K562 (cell line): ENCODE data around the gene GJC2. TPM values are rescaled to one million over a fixed set of nuclear protein-coding genes. Genes with fewer than 3 reads are reported as not detected.
A peak's percentile ranks its signal among the peaks of the same experiment; 100 is the strongest.

Source experiments
- ADNP ChIP-seq: fragments of 200-800 bp; sonication (Bioruptor generic); IDR thresholded peaks from 2 replicates; pipeline ENCODE4 v1.6.1; 2016; ENCODE audit warnings: missing genetic modification characterization, missing compliant biosample characterization
- BMI1 ChIP-seq: fragments of 150-350 bp; IDR thresholded peaks from 2 replicates; pipeline ENCODE4 v1.6.1; 2014; ENCODE audit warnings: low read length
- CBFB ChIP-seq: sonication (generic); formaldehyde crosslinking; IDR thresholded peaks from 2 replicates; pipeline ENCODE4 v1.4.0; 2020; ENCODE audit warnings: mild to moderate bottlenecking, missing genetic modification reagents
- CREM ChIP-seq: IDR thresholded peaks from 2 replicates; pipeline ENCODE4 v1.6.1; 2014; ENCODE audit warnings: antibody characterized with exemption, low read depth
- E2F4 ChIP-seq: sonication (generic); formaldehyde crosslinking; IDR thresholded peaks from 2 replicates; pipeline ENCODE4 v1.8.0; 2022; ENCODE audit warnings: mild to moderate bottlenecking, low read depth, missing genetic modification reagents
- FIP1L1 ChIP-seq: fragments of 200-400 bp; formaldehyde crosslinking; IDR thresholded peaks from 2 replicates; pipeline ENCODE4 v1.6.1; 2018; ENCODE audit warnings: mild to moderate bottlenecking, low read depth, low read length; ENCODE audit not compliant: poor library complexity, severe bottlenecking
- FUS ChIP-seq: fragments of 200-400 bp; formaldehyde crosslinking; optimal IDR thresholded peaks from 2 replicates; pipeline ENCODE3; 2017; ENCODE audit warnings: low read depth, low read length
- HNRNPUL1 ChIP-seq: fragments of 200-400 bp; formaldehyde crosslinking; IDR thresholded peaks from 2 replicates; pipeline ENCODE4 v1.6.1; 2017; ENCODE audit warnings: low read length
- MAX ChIP-seq: sonication (generic); formaldehyde crosslinking; IDR thresholded peaks from 2 replicates; pipeline ENCODE4 v1.9.0; 2022; ENCODE audit warnings: mild to moderate bottlenecking, missing genetic modification reagents
- NCOA1 ChIP-seq: fragments of 450-650 bp; IDR thresholded peaks from 2 replicates; pipeline ENCODE4 v1.6.1; 2016; ENCODE audit warnings: low read depth
- PATZ1 ChIP-seq: fragments of 250-450 bp; sonication (Bioruptor Pico); IDR thresholded peaks from 2 replicates; pipeline ENCODE4 v1.5.0; 2020; ENCODE audit warnings: mild to moderate bottlenecking, borderline replicate concordance
- POLR3A ChIP-seq: IDR thresholded peaks from 2 replicates; pipeline ENCODE4 v1.6.1; 2011; ENCODE audit warnings: borderline replicate concordance, mild to moderate bottlenecking, moderate library complexity; ENCODE audit not compliant: insufficient read length, insufficient read depth; ENCODE audit errors: extremely low read depth
- PYGO2 ChIP-seq: fragments of 450-650 bp; IDR thresholded peaks from 2 replicates; pipeline ENCODE4 v1.6.1; 2016; ENCODE audit warnings: mild to moderate bottlenecking, missing genetic modification characterization, moderate library complexity, missing compliant biosample characterization
- RAD21 ChIP-seq, 2 experiments: fragments of 250-450 bp in 1 of 2; fragments of 450-650 bp in 1 of 2; sonication (Bioruptor Pico) in 1 of 2; formaldehyde crosslinking in 1 of 2; IDR thresholded peaks in 1 of 2; conservative IDR thresholded peaks in 1 of 2; 2 replicates each; pipeline versions ENCODE4 v1.4.0 to v1.8.0; 2020 to 2022; ENCODE audit warnings: mild to moderate bottlenecking in 2 of 2, moderate library complexity in 1 of 2
- SAFB2 ChIP-seq: fragments of 200-400 bp; formaldehyde crosslinking; IDR thresholded peaks from 2 replicates; pipeline ENCODE4 v1.6.1; 2018; ENCODE audit warnings: borderline replicate concordance, low read length, low read depth, moderate library complexity; ENCODE audit not compliant: severe bottlenecking
- SIN3B ChIP-seq: fragments of 450-650 bp; IDR thresholded peaks from 2 replicates; pipeline ENCODE4 v1.6.1; 2017; ENCODE audit warnings: low read depth, mild to moderate bottlenecking, moderate library complexity
- SIX5 ChIP-seq, 2 experiments: IDR thresholded peaks; 2 replicates each; pipeline ENCODE4 v1.6.1; 2011; ENCODE audit warnings: low read length in 2 of 2, borderline replicate concordance in 1 of 2, low read depth in 1 of 2, mild to moderate bottlenecking in 1 of 2, moderate library complexity in 1 of 2; ENCODE audit not compliant: insufficient read depth in 1 of 2
- TAF9B ChIP-seq: fragments of 450-650 bp; IDR thresholded peaks from 2 replicates; pipeline ENCODE4 v1.6.1; 2018; ENCODE audit warnings: mild to moderate bottlenecking; ENCODE audit not compliant: partially characterized antibody
- TRIM25 ChIP-seq: fragments of 450-650 bp; IDR thresholded peaks from 2 replicates; pipeline ENCODE4 v1.7.0; 2016; ENCODE audit warnings: borderline replicate concordance
- ZNF146 ChIP-seq: IDR thresholded peaks from one replicate; pipeline ENCODE4 v1.6.1; 2018; ENCODE audit warnings: missing compliant biosample characterization; ENCODE audit not compliant: unreplicated experiment
- ZNF212 ChIP-seq: fragments of 450-650 bp; formaldehyde crosslinking; IDR thresholded peaks from 2 replicates; pipeline ENCODE4 v1.4.0; 2020; ENCODE audit warnings: mild to moderate bottlenecking
- ZNF347 ChIP-seq: fragments of 450-650 bp; formaldehyde crosslinking; IDR thresholded peaks from 2 replicates; pipeline ENCODE4 v1.4.0; 2020; ENCODE audit warnings: low read depth, mild to moderate bottlenecking, moderate library complexity
- ZNF668 ChIP-seq: fragments of 250-450 bp; sonication (Bioruptor Pico); IDR thresholded peaks from 2 replicates; pipeline ENCODE4 v1.8.0; 2022; ENCODE audit warnings: mild to moderate bottlenecking, inconsistent platforms
- polyA plus RNA-seq, 8 experiments: library from polyadenylated mRNA; depleted of rRNA in 4 of 8; stranded (reverse) in 5 of 8; unstranded in 3 of 8; fragments of >200 nt; fragmentation: Nextera tagmentation in 2 of 8; fragmentation: Illumina TruSeq in 1 of 8; extraction: Ambion mirVana in 2 of 8; extraction: Trizol in 1 of 8; gene quantifications; 2 replicates each; pipeline versions ENCODE4 v1.2.1 to v1.2.3, GENCODE V29; 2011 to 2014; ENCODE audit warnings: inconsistent platforms in 1 of 8, missing spikeins in 1 of 8
- total RNA-seq, 7 experiments: library from RNA; depleted of rRNA in 6 of 7; stranded (reverse); fragments of >200 nt in 6 of 7; fragmentation: Illumina TruSeq in 2 of 7; extraction: Trizol in 2 of 7; gene quantifications; 2 replicates each; pipeline versions ENCODE4 v1.2.1 to v1.2.3, GENCODE V29; 2011 to 2021; ENCODE audit warnings: low replicate concordance in 1 of 7

GJC2 gene
- total and polyA plus RNA-seq, 9 of the 15 experiments (the other 6 are each of a cell fraction or from before 2014, with no cell fraction given): 0.03 to 0.62 (median 0.11) TPM; not detected in 2

GRCh38 chr1:228109073-228109961 lies 40.4 kb upstream of the GJC2 start, which contains the start of gene MRPL55 (continued):
- TF ChIP-seq PYGO2 (tag): no peak
- TF ChIP-seq CREM: peak; percentile 100
- TF ChIP-seq MAX (CRISPR knock-in tag): peak; percentile 67; the same call in 1 of the 2 replicates
- TF ChIP-seq TAF9B: no peak
- peak; percentile 72; the same call in 1 of the 2 replicates for TF ChIP-seq E2F4 (CRISPR knock-in tag)
- no peak for TF ChIP-seq SAFB2
- no peak for TF ChIP-seq FUS
- no peak for TF ChIP-seq PATZ1 (CRISPR knock-in tag)
- TF ChIP-seq SIX5 (IDR thresholded peaks at IDR 0.05; ENCODE audit: borderline replicate concordance in 1 of 2, insufficient read depth in 1 of 2, low read depth in 1 of 2, low read length in 2 of 2): peak; percentile 40 to 41; a peak in 2 of 4 replicates
- TF ChIP-seq TRIM25: no peak
- no peak for TF ChIP-seq ZNF212
- TF ChIP-seq RAD21 (CRISPR knock-in tag; conservative IDR thresholded peaks at IDR 0.05 in 1 of 2, IDR thresholded peaks at IDR 0.05 in 1 of 2): no peak
- no peak for TF ChIP-seq ZNF146 (CRISPR knock-in tag)
- TF ChIP-seq POLR3A: no peak
- peak; percentile 97 for TF ChIP-seq SIN3B
- no peak for TF ChIP-seq ZNF347 (CRISPR knock-in tag)
- no peak for TF ChIP-seq NCOA1
- no peak for TF ChIP-seq FIP1L1
- peak; percentile 81; the same call in 1 of the 2 replicates for TF ChIP-seq CBFB
- no peak for TF ChIP-seq ADNP
- TF ChIP-seq BMI1: no peak
- TF ChIP-seq ZNF668: no peak
- no peak for TF ChIP-seq HNRNPUL1
